ENCODE results near the gene TMEM151B. TPM values are rescaled to one million over a fixed set of nuclear protein-coding genes. Genes with fewer than 3 reads are reported as not detected.

Gene TMEM151B
- total RNA-seq, 4 donors from 2014 or later = not detected

DNA sequence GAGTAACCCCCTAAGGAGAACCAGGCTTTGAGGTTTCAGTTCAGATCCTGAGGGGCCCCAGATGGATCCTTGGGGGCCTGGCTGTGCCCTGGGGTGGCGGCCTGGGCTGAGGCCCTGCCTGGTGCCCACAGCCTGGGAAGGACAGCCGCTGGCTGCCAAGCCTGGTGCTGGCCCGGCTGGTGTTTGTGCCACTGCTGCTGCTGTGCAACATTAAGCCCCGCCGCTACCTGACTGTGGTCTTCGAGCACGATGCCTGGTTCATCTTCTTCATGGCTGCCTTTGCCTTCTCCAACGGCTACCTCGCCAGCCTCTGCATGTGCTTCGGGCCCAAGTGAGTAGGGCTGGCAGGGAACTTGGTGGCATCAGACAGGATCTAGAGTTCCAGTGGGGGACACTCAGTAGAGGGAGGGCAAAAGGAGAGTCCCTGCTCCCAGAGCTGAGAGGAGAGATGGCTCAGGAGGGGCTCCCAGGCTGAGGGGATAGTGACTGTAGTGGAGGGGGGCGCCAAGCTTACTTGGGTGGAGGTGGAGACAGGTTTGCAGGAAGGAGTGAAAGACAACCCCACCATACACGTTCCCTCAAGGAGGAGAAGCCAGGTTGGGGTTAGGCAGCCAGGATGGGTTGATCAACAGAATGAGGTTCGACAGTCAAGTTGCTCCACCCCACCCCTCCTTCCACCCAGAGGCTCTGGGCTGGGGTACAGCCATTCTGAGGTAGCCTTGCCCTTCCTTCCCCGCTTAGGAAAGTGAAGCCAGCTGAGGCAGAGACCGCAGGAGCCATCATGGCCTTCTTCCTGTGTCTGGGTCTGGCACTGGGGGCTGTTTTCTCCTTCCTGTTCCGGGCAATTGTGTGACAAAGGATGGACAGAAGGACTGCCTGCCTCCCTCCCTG, 37.3 kb upstream of the TMEM151B start:
- DNase-seq = no peak
- H3K27ac ChIP-seq = peak overlapping the region; percentile 30 to 93 (median 74)
- intact Hi-C loops (cut with DNase I) = no loop called here

DNA sequence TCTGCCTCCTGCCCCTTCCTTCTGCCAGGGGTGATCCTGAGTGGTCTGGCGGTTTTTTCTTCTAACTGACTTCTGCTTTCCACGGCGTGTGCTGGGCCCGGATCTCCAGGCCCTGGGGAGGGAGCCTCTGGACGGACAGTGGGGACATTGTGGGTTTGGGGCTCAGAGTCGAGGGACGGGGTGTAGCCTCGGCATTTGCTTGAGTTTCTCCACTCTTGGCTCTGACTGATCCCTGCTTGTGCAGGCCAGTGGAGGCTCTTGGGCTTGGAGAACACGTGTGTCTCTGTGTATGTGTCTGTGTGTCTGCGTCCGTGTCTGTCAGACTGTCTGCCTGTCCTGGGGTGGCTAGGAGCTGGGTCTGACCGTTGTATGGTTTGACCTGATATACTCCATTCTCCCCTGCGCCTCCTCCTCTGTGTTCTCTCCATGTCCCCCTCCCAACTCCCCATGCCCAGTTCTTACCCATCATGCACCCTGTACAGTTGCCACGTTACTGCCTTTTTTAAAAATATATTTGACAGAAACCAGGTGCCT, 36.6 kb upstream of the TMEM151B start:
- Histone ChIP-seq H3K27ac (peak overlapping the region; percentile 30 to 93 (median 74)), H3K9me3 (no peaks in the 10 kb centered on the region), H3K27me3 (no peaks in the 10 kb centered on the region), H3K36me3 (peaks cover 0 to 48% (median 8%) of the 10 kb centered on the region in 3 donors), H3K4me3 (no peak overlapping the region), H3K4me1 (peaks cover 6 to 55% (median 42%) of the 10 kb centered on the region in 3 donors)
- WGBS, 2 donors = 78 to 84% methylated on average over 10 to 14 of the region's 14 CpGs
- intact Hi-C loops (cut with DNase I) = no loop called here
- TF ChIP-seq POLR2A (IDR thresholded peaks at IDR 0.05) = no peak
- TF ChIP-seq, protein P1, sequence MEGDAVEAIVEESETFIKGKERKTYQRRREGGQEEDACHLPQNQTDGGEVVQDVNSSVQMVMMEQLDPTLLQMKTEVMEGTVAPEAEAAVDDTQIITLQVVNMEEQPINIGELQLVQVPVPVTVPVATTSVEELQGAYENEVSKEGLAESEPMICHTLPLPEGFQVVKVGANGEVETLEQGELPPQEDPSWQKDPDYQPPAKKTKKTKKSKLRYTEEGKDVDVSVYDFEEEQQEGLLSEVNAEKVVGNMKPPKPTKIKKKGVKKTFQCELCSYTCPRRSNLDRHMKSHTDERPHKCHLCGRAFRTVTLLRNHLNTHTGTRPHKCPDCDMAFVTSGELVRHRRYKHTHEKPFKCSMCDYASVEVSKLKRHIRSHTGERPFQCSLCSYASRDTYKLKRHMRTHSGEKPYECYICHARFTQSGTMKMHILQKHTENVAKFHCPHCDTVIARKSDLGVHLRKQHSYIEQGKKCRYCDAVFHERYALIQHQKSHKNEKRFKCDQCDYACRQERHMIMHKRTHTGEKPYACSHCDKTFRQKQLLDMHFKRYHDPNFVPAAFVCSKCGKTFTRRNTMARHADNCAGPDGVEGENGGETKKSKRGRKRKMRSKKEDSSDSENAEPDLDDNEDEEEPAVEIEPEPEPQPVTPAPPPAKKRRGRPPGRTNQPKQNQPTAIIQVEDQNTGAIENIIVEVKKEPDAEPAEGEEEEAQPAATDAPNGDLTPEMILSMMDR (IDR thresholded peaks at IDR 0.05) = no peak
- DNase-seq = no peak

More for the DNA sequence above, 37.3 kb upstream of the TMEM151B start:
- Histone ChIP-seq H3K36me3 (peaks cover 0 to 48% (median 8%) of the 10 kb centered on the region in 3 donors), H3K4me3 (no peak overlapping the region), H3K27me3 (no peaks in the 10 kb centered on the region), H3K9me3 (no peaks in the 10 kb centered on the region), H3K4me1 (peaks cover 6 to 49% (median 37%) of the 10 kb centered on the region in 3 donors)
- no peak for TF ChIP-seq POLR2A (IDR thresholded peaks at IDR 0.05)
- TF ChIP-seq, protein P1 (IDR thresholded peaks at IDR 0.05) = no peak
- 76 to 89% methylated on average over 4 to 13 of the region's 16 CpGs for WGBS, 2 donors

DNA sequence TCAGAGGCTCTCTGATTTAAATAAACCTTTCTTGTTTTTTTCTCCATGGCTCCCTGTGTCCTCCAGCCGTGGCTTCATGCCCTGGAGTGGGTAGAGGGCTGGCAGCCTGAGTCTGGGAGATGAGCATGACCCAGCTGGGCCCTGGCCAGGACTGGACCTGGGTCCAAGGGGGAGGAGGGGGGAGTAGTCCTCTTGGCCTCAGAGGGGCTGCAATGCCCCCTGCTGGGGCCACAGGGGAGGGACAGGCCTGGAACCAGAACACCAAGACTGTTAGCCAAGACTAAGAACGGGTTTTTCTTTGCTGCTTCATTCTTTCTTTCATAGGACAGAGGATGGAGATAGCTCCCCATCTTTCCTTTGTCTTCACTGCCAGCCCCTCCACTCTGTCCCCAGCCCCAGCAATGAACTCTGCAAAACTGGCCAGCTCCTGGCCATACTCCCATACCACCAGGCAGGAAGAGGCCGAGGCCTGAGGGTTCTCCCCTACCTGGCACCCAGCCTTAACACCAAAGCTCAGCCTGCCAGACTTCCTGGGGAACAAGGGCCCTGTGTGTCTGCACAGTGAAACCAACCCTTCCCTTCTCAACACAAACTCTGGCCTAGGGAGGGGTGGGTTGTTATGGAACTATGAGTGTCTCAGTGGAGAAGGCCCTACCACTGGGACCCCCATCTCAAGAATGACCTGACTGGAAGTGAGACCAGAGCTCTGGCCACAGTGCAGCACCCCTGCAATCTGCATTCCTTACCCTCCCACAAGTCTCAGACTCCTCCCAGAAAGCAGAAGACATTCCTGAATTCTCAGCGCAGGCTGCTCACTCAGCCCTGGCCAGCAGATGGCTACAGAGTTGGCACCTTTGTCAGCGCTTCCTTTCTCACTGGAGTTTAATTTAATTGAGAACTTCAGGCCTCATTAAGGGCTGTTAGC, 35.9 kb upstream of the TMEM151B start:
- Histone ChIP-seq H3K9me3 (no peaks in the 10 kb centered on the region), H3K27me3 (no peaks in the 10 kb centered on the region), H3K36me3 (peaks cover 0 to 43% (median 8%) of the 10 kb centered on the region in 3 donors), H3K4me3 (no peak overlapping the region), H3K4me1 (peaks cover 6 to 56% (median 42%) of the 10 kb centered on the region in 3 donors), H3K27ac (peak overlapping the region; percentile 45 to 93 (median 74))
- intact Hi-C loops (cut with DNase I) = loop anchor here (5.0 kb wide), 1 partner anchor 62 kb away; no protein-coding TSS in a partner anchor
- DNase-seq = no peak
- WGBS, 2 donors = 27 to 43% methylated on average over 3 to 4 of the region's 5 CpGs
- TF ChIP-seq POLR2A (IDR thresholded peaks at IDR 0.05) = no peak
- TF ChIP-seq, protein P1 (IDR thresholded peaks at IDR 0.05) = peak; percentile 31 to 74 (median 55)

DNA sequence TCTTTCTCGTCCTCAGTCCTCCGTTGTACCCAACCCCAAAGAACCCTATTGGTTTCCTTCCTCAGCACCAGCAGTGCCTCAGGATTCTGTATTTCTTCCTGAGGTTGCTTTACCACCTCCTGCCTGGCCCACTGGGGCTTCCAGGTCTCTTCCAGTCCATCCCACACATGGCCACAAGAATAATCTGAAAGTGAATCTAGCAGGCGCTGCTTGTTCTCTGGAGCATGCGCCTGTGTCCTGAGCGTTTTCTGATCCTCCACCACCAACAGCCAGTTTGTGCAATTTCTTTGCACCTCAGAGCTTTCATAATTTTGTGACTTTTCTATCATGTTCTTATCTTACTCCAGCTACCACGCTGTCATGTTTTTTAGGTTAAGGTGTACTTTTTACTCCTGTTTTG, 35.0 kb upstream of the TMEM151B start:
- no peak for DNase-seq
- Histone ChIP-seq H3K27ac (peak overlapping the region; percentile 45 to 93 (median 74)), H3K4me1 (peaks cover 6 to 56% (median 42%) of the 10 kb centered on the region in 3 donors), H3K27me3 (no peaks in the 10 kb centered on the region), H3K9me3 (no peaks in the 10 kb centered on the region), H3K36me3 (peaks cover 0 to 34% (median 2%) of the 10 kb centered on the region in 3 donors), H3K4me3 (no peak overlapping the region)
- intact Hi-C loops (cut with DNase I) = loop anchor here (5.0 kb wide), 1 partner anchor 63 kb away; no protein-coding TSS in a partner anchor
- TF ChIP-seq, protein P1 (IDR thresholded peaks at IDR 0.05) = no peak
- no peak for TF ChIP-seq POLR2A (IDR thresholded peaks at IDR 0.05)
- WGBS, 2 donors = 53 to 80% methylated on average over 6 of the region's 6 CpGs
